Measurements from ENCODE around the gene CFAP99.
"Not testable (repeated sequence)": the region's sequence is repeated elsewhere in the genome, so short reads cannot be mapped to it uniquely, and the experiment has no call there.

CFAP99 gene

GRCh38 chr4:2418650-2419571 is at the start of gene CFAP99:
Gene CFAP99, plus strand, starts transcription at chr4:2418955.
- DNase-seq: peak; percentile 74

- DNase-seq: no peak
Observed at GRCh38 chr4:2370597-2371320, 48.0 kb upstream of the CFAP99 start.

GRCh38 chr4:2371765-2372487 is 46.8 kb upstream of the CFAP99 start:
- no peak for DNase-seq

DNA sequence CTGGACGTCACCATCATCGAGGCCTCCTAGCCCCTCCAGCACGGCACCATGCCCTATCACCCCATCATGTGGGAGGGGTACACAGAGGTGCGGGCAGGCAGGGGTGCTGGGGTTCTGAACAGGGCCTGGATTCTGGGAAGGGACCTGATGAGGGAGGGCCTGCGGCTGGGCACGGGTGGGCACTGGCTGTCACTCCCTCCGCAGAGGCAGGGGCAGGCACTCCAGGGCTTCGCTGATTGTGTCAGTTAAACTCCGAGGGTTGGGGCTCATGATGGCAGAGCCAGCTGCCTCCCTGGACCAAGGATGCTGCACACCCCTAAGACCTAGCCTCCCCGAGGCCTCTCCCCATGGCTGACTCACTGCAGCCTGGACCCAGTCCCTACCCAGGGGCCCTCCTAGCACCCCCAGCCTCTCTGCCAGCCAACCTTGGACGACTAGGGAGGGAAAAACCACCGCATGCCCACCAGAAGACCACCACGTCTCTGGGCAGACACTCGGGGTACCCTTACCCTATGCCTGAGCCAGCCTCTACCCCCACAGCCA is 46.2 kb upstream of the CFAP99 start:
- no peak for DNase-seq

- DNase-seq: no peak
Observed at GRCh38 chr4:2373532-2373931, 45.2 kb upstream of the CFAP99 start.

GRCh38 chr4:2375427-2375826 is 43.3 kb upstream of the CFAP99 start:
- DNase-seq: no peak

DNA sequence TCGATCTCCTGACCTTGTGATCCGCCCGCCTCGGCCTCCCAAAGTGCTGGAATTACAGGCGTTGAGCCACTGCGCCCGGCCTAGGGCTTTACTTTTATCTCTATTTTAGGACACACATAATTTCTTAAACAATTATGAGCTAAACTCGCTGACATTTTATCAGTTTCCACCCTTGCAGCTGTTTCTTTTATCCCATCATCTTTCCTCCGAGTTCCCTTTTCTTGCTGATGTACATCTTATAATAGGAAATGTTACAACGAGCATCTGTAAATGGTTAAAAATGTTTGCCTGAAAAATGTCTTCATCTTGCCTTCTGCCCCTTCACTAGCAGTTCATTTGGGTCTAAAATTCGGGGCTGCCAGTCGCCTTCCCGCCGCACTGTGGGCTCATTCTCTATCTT is 41.5 kb upstream of the CFAP99 start:
- DNase-seq: no peak

DNA sequence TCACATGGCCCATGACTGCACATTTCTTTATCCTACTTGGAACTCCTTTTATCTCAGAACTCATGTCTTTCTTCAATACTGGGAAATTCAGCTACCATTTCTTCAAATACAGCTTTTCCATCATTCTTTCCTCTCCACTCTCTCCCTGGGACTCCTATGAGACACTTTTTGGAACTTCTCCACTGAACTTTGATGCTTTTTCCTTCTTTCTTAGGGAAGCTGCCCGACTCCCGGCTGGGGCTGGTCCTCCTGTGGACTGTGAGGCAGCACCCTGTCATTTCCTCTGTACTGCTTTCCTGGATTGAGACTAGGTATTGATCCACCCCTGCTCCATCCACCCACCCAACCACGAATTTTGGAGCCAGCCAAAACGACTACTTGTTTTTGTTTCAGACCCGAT is 40.4 kb upstream of the CFAP99 start:
- DNase-seq: no peak

DNA sequence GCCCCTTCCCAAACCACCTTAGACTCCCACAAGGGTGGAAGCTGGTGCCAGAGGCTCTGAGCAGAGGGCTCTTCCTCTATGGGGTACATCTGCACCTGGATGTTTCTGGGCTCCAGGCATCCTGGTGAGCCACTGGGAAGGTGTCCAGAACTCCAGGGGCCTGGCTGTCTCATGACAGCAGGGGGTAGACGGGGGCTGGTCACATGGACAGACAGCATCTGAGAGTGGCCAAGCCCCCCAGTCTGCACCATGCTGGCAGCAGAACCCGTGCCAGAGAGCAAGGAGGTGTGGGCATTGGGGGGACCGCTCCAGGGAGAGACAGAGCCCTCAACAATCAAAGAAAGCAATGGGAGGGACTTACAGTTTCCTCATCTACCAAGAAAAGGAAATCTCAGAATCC is 39.9 kb upstream of the CFAP99 start:
- no peak for DNase-seq

DNA sequence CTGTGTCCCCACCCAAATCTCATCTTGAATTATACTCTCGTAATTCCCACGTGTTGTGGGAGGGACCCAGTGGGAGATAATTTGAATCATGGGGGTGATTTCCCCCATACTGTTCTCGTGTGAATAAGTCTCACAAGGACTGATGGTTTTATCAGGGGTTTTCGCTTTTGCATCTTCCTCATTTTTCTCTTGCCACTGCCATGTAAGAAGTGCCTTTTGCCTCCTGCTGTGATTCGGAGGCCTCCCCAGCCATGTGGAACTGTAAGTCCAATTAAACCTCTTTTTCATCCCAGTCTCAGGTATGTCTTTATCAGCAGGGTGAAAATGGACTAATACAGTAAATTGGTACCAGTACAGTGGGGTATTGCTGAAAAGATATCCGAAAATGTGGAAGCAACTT is 38.2 kb upstream of the CFAP99 start:
- not testable (repeated sequence) for DNase-seq

DNA sequence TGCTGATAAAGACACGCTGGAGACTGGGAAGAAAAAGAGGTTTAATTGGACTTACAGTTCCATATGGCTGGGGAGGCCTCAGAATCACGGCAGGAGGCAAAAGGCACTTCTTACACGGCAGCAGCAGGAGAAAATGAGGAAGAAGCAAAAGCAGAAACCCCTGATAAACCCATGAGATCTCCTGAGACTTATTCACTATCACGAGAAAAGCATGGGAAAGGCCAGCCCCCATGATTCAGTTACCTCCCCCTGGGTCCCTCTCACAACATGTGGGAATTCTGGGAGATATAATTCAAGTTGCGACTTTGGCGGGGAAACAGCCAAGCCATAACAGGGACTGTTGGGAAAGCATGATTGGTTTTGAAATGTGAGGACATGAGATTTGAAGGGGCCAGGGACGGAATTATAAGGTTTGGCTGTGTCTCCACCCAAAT is 36.0 kb upstream of the CFAP99 start:
- DNase-seq: not testable (repeated sequence)

DNA sequence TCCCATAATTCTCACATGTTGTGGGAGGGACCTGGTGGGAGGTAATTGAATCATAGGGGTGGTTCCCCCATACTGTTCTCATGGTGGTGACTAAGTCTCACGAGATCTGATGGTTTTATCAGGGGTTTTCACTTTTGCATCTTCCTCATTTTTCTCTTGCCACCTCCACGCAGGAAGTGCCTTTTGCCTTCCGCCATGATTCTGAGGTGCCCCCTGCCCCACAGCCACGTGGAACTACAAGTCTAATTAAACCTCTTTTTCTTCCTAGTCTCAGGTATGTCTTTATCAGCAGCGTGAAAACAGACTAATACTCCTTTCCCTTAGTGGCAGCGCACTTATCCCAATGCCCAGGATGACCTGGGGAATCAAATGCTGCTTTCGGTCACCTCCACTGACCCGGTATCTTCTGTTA is 35.5 kb upstream of the CFAP99 start:
- DNase-seq: not testable (repeated sequence)

DNA sequence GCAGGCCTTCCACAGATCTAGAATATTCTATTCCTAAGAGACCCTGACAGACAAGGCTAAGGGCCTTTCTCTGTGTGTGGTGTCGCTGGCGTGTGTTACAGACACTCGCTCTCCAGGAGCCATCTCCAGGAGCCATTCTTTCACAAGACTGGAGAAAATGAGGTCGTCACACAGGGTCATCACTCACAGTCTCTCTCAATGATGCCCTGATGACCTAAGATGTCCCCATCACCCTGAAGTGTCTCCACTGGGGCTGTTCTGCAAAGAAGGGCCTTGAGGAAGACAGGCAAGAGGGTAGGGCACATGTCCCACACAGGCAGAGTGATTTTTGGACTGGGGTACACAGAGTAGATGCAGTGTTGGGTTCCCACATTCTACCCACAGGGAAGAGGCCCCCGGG is 35.0 kb upstream of the CFAP99 start:
- no peak for DNase-seq

DNA sequence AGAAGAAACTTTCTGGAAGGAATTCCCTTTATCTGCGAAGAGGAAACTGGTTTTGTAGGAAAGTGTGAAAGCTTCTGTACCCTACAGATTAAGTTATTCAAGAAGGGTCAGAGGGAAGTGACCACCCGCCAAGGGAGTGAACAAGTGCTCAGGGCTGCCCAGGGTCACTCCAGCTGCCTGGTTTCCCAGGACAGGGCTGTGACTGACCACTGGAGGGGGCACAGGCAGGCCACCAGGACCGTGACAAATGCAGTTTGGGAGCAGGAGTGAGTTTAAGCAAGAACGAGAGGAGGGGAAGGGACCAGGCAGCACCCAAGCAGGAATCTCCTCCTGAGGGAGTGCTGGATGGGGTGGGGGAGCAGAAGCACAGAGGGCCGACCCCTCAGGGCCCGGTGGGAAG is 34.5 kb upstream of the CFAP99 start:
- no peak for DNase-seq

GRCh38 chr4:2385516-2385915 is 33.2 kb upstream of the CFAP99 start:
- DNase-seq: no peak

DNA sequence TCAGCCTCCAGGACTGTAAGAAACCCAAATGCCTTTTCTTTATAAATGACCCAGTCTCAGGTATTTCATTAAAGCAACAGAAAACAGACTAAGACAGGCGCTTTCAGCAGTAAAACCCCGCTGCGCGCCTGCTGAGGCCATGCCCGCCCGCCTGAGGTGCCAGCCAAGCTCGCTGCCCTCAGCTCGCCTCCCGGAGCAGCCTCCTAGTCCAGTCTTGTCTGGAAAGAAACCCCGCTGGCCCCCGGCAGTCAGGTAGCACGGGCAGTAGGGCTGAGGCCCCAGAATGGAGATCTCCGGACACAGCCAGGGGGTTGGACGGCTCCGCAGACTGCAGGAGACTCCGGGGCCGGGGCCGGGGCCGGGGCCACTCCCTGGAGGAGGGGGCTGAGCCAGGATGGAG is 32.0 kb upstream of the CFAP99 start:
- no peak for DNase-seq

DNA sequence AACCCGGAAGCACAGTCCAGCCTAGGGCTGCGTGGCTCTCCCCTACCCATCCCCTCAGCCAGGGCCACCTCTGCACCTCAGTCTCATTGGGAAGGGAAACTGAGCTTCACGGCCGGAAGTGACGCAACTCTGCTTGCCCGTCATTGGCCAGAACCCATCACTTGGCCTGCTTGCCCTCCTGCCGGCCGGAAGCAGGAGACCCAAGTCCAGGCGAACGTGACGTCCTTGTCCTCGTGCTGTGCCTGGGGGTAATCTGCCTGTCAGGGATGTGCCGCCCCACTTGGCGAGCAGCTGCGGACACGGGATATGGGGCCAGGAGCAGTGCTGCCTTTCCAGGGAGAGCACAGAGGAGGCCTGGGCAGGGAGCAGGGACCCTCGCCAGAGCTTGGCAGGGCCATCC is 31.5 kb upstream of the CFAP99 start:
- DNase-seq: no peak

DNA sequence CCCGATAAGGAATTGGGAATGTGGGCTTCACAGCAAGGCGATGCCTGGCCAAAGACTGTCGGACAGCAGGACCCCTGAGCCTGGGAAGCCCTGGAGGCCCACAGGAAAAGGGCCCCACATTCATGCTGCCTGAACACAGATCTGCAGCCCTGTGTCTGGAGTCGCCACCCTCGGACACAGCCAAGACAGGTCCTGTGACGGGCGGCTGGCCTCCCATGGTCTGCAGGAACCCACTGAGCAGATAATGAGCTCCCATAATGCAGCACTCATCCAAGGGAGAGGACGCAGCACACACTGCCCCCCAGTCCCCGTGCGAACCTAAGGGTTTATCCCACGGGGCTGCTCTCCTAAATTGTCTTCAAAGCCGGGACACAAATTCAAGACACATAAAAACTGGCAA is 30.9 kb upstream of the CFAP99 start:
- DNase-seq: no peak

- no peak for DNase-seq
Observed at GRCh38 chr4:2388429-2389182, 30.1 kb upstream of the CFAP99 start.

- no peak for DNase-seq
Observed at GRCh38 chr4:2389691-2390090, 29.1 kb upstream of the CFAP99 start.

GRCh38 chr4:2390146-2390545 is 28.6 kb upstream of the CFAP99 start:
- no peak for DNase-seq

DNA sequence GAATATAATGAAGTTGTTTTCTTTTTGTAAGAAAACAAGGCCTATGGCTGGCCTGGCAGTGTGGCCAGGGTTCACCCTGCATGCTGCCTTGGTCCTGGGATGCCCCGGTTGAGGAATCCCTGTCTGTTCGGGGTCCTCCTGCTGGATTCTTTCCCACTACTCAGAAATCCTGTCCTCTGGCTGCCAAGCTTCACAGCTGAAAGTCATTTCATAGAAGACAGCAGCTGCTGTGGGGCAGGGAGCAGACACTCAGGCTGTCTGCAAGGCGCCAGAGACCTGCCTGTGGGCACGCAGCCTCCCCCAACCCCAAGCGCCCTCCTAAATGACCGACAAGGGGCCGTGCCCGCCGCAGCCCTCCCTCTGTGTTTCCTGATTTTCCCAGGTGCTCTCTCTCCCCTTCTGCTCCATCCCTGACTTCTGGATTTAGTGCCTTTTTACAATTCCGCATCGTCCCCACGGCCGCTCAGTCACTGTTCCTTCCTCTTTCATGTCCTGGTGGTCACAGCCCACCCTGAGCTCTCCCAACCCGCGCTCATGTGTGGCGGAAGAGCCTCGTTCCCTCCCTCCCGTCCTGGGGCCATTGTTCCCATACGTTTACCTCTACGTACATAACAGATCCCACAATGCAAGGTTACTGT is 27.9 kb upstream of the CFAP99 start:
- DNase-seq: no peak

All from HCEC 1CT (cell line).